GM23338 (cell line): ENCODE data around the gene CHI3L1. TPM values are rescaled to one million over a fixed set of nuclear protein-coding genes. Genes with fewer than 3 reads are reported as not detected.

Experiments used
- ATAC-seq: fragments of 200-7000 bp; cut with Tn5 transposase; 3 replicates; pipeline ENCODE4 v1.9.1; 2020
- DNase-seq: peaks from one replicate; pipeline ENCODE4 v3.0.0-alpha.2; 2015; ENCODE audit warnings: low spot score
- H2AFZ ChIP-seq: fragments of 200-600 bp; sonication (generic); 2 replicates; pipeline ENCODE4 v1.8.0; 2016; ENCODE audit warnings: antibody characterized with exemption, mild to moderate bottlenecking, moderate library complexity
- H3F3A ChIP-seq: fragments of 200-600 bp; sonication (generic); replicated peaks from 2 replicates; pipeline ENCODE4 v1.8.0; 2017; ENCODE audit warnings: antibody characterized with exemption, mixed run types, low read depth
- H3K27ac ChIP-seq: fragments of 200-600 bp; sonication (generic); 2 replicates; pipeline ENCODE4 v1.6.1; 2016; ENCODE audit warnings: low read depth
- H3K27me3 ChIP-seq: fragments of 200-600 bp; sonication (generic); 2 replicates; pipeline ENCODE4 v1.8.0; 2016; ENCODE audit warnings: mild to moderate bottlenecking, mixed run types, moderate library complexity; ENCODE audit not compliant: insufficient read depth
- H3K36me3 ChIP-seq: fragments of 200-600 bp; sonication (generic); 2 replicates; pipeline ENCODE4 v1.8.0; 2016; ENCODE audit warnings: mild to moderate bottlenecking; ENCODE audit not compliant: insufficient read depth
- H3K4me1 ChIP-seq: fragments of 200-600 bp; sonication (generic); 2 replicates; pipeline ENCODE4 v1.8.0; 2016; ENCODE audit warnings: mild to moderate bottlenecking, moderate library complexity; ENCODE audit not compliant: insufficient read depth
- H3K4me2 ChIP-seq: fragments of 200-600 bp; sonication (generic); 2 replicates; pipeline ENCODE4 v1.7.1; 2017; ENCODE audit warnings: mixed run types
- H3K4me3 ChIP-seq: fragments of 200-600 bp; sonication (generic); 2 replicates; pipeline ENCODE4 v1.6.1; 2016; ENCODE audit warnings: mixed run types
- H3K79me2 ChIP-seq: fragments of 200-600 bp; sonication (generic); replicated peaks from 2 replicates; pipeline ENCODE4 v1.8.0; 2017; ENCODE audit warnings: mild to moderate bottlenecking; ENCODE audit not compliant: insufficient read depth
- H3K9me2 ChIP-seq: fragments of 200-600 bp; sonication (generic); 2 replicates; pipeline ENCODE4 v1.8.0; 2017; ENCODE audit not compliant: insufficient read depth
- H4K20me1 ChIP-seq: fragments of 200-600 bp; sonication (generic); replicated peaks from 2 replicates; pipeline ENCODE4 v1.8.0; 2017; ENCODE audit warnings: mild to moderate bottlenecking; ENCODE audit not compliant: insufficient read depth
- H3K27ac Mint-ChIP-seq: 2 replicates; pipeline ENCODE4 v1.8.0; 2020; ENCODE audit warnings: inconsistent platforms, mild to moderate bottlenecking, moderate library complexity, mixed read lengths
- H3K27me3 Mint-ChIP-seq: 3 replicates; pipeline ENCODE4 v1.8.0; 2022; ENCODE audit warnings: low read depth, mild to moderate bottlenecking, moderate library complexity, mixed read lengths, inconsistent platforms; ENCODE audit not compliant: insufficient read depth, poor library complexity
- H3K36me3 Mint-ChIP-seq: 3 replicates; pipeline ENCODE4 v1.8.0; 2021; ENCODE audit warnings: low read depth, mild to moderate bottlenecking, inconsistent platforms, moderate library complexity, mixed read lengths
- H3K4me1 Mint-ChIP-seq: 3 replicates; pipeline ENCODE4 v1.8.0; 2020; ENCODE audit warnings: mild to moderate bottlenecking, inconsistent platforms, mixed read lengths
- H3K4me3 Mint-ChIP-seq: 3 replicates; pipeline ENCODE4 v1.8.0; 2021; ENCODE audit warnings: moderate library complexity, mild to moderate bottlenecking, inconsistent platforms, mixed read lengths
- H3K9me3 Mint-ChIP-seq: 3 replicates; pipeline ENCODE4 v1.8.0; 2020; ENCODE audit warnings: moderate library complexity, mild to moderate bottlenecking, inconsistent platforms, mixed read lengths
- CREB1 ChIP-seq: fragments of 250-450 bp; sonication (Bioruptor Pico); IDR thresholded peaks from 2 replicates; pipeline ENCODE4 v1.5.0; 2020; ENCODE audit warnings: low read depth, mild to moderate bottlenecking, moderate library complexity
- EZH2phosphoT487 ChIP-seq: fragments of 200-600 bp; sonication (generic); IDR thresholded peaks from one replicate; pipeline ENCODE4 v1.8.1; 2018; ENCODE audit warnings: antibody characterized with exemption; ENCODE audit not compliant: unreplicated experiment
- POLR2AphosphoS5 ChIP-seq: IDR thresholded peaks from 2 replicates; pipeline ENCODE4 v1.6.1; 2016; ENCODE audit warnings: antibody characterized with exemption, low read depth
- STAT1 ChIP-seq: IDR thresholded peaks from one replicate; pipeline ENCODE4 v1.6.1; 2016; ENCODE audit warnings: antibody characterized with exemption; ENCODE audit not compliant: unreplicated experiment
- ZNF114 ChIP-seq: fragments of 250-450 bp; sonication (Bioruptor Pico); IDR thresholded peaks from 2 replicates; pipeline ENCODE4 v1.5.0; 2020; ENCODE audit warnings: mild to moderate bottlenecking, moderate library complexity
- polyA plus RNA-seq: library from polyadenylated mRNA; unstranded; fragments of >200 nt; fragmentation: Nextera tagmentation; extraction: Ambion mirVana; gene quantifications from 2 replicates; pipeline ENCODE4 v1.2.1, GENCODE V29; 2016
- total RNA-seq: library from RNA; depleted of rRNA; stranded (reverse); fragments of >200 nt; shearing (Covaris generic); gene quantifications from 2 replicates; pipeline ENCODE4 v1.2.3, GENCODE V29; 2014
- TF ChIP-seq, protein P1 (sequence below), 2 experiments: fragments of 200-600 bp in 1 of 2; sonication (generic) in 1 of 2; conservative IDR thresholded peaks; 2 replicates each; pipeline versions ENCODE4 v1.5.1 to v1.6.1; 2016 to 2017; ENCODE audit warnings: antibody characterized with exemption in 2 of 2, low read depth in 2 of 2, mild to moderate bottlenecking in 2 of 2, moderate library complexity in 1 of 2
- TF ChIP-seq, protein P2 (sequence below): IDR thresholded peaks from 2 replicates; pipeline ENCODE4 v1.6.1; 2016; ENCODE audit warnings: antibody characterized with exemption

Gene CHI3L1
- total and polyA plus RNA-seq, 2 experiments from 2014 or later, result 0.76 TPM; not detected in 1

- Histone ChIP-seq H2AFZ (no peak overlapping the region), H3K4me2 (no peak overlapping the region), H3K4me3 (no peak overlapping the region), H3K9me2 (no peaks in the 10 kb centered on the region), H3F3A (no peaks in the 10 kb centered on the region), H3K4me1 (no peaks in the 10 kb centered on the region; the same call in 1 of the 2 replicates), H3K79me2 (no peaks in the 10 kb centered on the region), H3K36me3 (no peaks in the 10 kb centered on the region), H4K20me1 (no peaks in the 10 kb centered on the region), H3K27ac (no peak overlapping the region), H3K27me3 (no peaks in the 10 kb centered on the region)
- Mint-ChIP-seq H3K4me1 (peaks cover 17% of the 10 kb centered on the region), H3K4me3 (no peak overlapping the region), H3K9me3 (no peaks in the 10 kb centered on the region), H3K27me3 (peaks cover 11% of the 10 kb centered on the region), H3K27ac (no peak overlapping the region), H3K36me3 (no peaks in the 10 kb centered on the region)
- TF ChIP-seq POLR2AphosphoS5 (no peak), ZNF114 (CRISPR knock-in tag) (no peak), EZH2phosphoT487 (no peak)
- TF ChIP-seq, protein P1, sequence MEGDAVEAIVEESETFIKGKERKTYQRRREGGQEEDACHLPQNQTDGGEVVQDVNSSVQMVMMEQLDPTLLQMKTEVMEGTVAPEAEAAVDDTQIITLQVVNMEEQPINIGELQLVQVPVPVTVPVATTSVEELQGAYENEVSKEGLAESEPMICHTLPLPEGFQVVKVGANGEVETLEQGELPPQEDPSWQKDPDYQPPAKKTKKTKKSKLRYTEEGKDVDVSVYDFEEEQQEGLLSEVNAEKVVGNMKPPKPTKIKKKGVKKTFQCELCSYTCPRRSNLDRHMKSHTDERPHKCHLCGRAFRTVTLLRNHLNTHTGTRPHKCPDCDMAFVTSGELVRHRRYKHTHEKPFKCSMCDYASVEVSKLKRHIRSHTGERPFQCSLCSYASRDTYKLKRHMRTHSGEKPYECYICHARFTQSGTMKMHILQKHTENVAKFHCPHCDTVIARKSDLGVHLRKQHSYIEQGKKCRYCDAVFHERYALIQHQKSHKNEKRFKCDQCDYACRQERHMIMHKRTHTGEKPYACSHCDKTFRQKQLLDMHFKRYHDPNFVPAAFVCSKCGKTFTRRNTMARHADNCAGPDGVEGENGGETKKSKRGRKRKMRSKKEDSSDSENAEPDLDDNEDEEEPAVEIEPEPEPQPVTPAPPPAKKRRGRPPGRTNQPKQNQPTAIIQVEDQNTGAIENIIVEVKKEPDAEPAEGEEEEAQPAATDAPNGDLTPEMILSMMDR (conservative IDR thresholded peaks at IDR 0.05; ENCODE audit: low read depth in 2 of 2), result peak in 1 of 2 experiments; percentile 32; a peak in 2 of 4 replicates
- TF ChIP-seq, protein P2, sequence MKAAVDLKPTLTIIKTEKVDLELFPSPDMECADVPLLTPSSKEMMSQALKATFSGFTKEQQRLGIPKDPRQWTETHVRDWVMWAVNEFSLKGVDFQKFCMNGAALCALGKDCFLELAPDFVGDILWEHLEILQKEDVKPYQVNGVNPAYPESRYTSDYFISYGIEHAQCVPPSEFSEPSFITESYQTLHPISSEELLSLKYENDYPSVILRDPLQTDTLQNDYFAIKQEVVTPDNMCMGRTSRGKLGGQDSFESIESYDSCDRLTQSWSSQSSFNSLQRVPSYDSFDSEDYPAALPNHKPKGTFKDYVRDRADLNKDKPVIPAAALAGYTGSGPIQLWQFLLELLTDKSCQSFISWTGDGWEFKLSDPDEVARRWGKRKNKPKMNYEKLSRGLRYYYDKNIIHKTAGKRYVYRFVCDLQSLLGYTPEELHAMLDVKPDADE, result no peak
- ATAC-seq (no peak), DNase-seq (no peak)
Measured at GRCh38 chr1:203177036-203177405, 9.5 kb downstream of the CHI3L1 start.

- ATAC-seq (no peak), DNase-seq (no peak)
- no peak for TF ChIP-seq STAT1
- Mint-ChIP-seq H3K27me3 (peaks cover 11% of the 10 kb centered on the region), H3K27ac (no peak overlapping the region), H3K4me1 (peaks cover 17% of the 10 kb centered on the region), H3K9me3 (no peaks in the 10 kb centered on the region), H3K4me3 (no peak overlapping the region), H3K36me3 (no peaks in the 10 kb centered on the region)
- no peaks in the 10 kb centered on the region for H3K79me2 ChIP-seq
- no peak overlapping the region for H2AFZ ChIP-seq
- H3K27me3 ChIP-seq, result no peaks in the 10 kb centered on the region
- no peaks in the 10 kb centered on the region; the same call in 1 of the 2 replicates for H3K4me1 ChIP-seq
- H3K9me2 ChIP-seq, result no peaks in the 10 kb centered on the region
- H3F3A ChIP-seq, result no peaks in the 10 kb centered on the region
- H3K27ac ChIP-seq, result no peak overlapping the region
- H4K20me1 ChIP-seq, result no peaks in the 10 kb centered on the region
- H3K4me3 ChIP-seq, result no peak overlapping the region
- no peak overlapping the region for H3K4me2 ChIP-seq
- no peaks in the 10 kb centered on the region for H3K36me3 ChIP-seq
Measured at GRCh38 chr1:203176273-203177035, 10.1 kb downstream of the CHI3L1 start.

DNA sequence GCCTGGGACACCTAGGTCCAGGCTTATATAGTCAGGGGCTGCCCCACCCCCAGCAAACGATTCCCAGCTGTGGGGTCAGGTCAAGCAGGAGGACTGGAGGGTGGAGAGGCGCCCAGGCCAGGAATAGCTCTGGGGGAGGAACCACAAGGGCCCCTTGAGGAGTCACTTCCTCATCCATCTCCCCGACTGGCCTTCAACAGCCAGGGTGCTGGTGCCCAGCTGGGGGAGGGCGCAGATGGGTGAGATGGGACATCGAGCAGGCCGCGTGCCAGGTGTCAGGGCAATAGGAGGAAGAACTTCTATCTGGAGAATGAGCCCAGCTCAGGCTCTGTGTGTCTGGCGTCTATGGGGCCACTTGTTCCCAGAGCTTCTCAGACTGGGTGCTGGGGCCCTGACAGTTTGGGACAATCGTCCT lies 10.7 kb downstream of the CHI3L1 start:
- Mint-ChIP-seq H3K4me1 (peaks cover 17% of the 10 kb centered on the region), H3K4me3 (no peak overlapping the region), H3K27ac (no peak overlapping the region), H3K36me3 (no peaks in the 10 kb centered on the region), H3K27me3 (peaks cover 11% of the 10 kb centered on the region), H3K9me3 (no peaks in the 10 kb centered on the region)
- H3K27me3 ChIP-seq, result no peaks in the 10 kb centered on the region
- H3K4me2 ChIP-seq, result no peak overlapping the region
- no peak overlapping the region for H3K4me3 ChIP-seq
- H3K36me3 ChIP-seq, result no peaks in the 10 kb centered on the region
- no peaks in the 10 kb centered on the region for H4K20me1 ChIP-seq
- H3K79me2 ChIP-seq, result no peaks in the 10 kb centered on the region
- DNase-seq (no peak), ATAC-seq (no peak)
- no peak overlapping the region for H2AFZ ChIP-seq
- no peaks in the 10 kb centered on the region; the same call in 1 of the 2 replicates for H3K4me1 ChIP-seq
- no peaks in the 10 kb centered on the region for H3K9me2 ChIP-seq
- H3F3A ChIP-seq, result no peaks in the 10 kb centered on the region
- H3K27ac ChIP-seq, result no peak overlapping the region
- TF ChIP-seq CREB1 (CRISPR knock-in tag) (no peak), EZH2phosphoT487 (no peak), ZNF114 (CRISPR knock-in tag) (no peak)
- TF ChIP-seq, protein P1 (conservative IDR thresholded peaks at IDR 0.05; ENCODE audit: low read depth in 2 of 2), result no peak
- TF ChIP-seq, protein P2, result no peak
